Gastroesophageal sphincter (tissue), 3 donors: Measurements from ENCODE around the gene AMACR.

ENCODE experiments used
- EP300 ChIP-seq: sonication (generic); formaldehyde crosslinking; IDR thresholded peaks from one replicate; pipeline ENCODE4 v1.6.1; 2017; ENCODE audit warnings: antibody characterized with exemption, mild to moderate bottlenecking
- POLR2A ChIP-seq, 2 donors: fragments of 450-650 bp; IDR thresholded peaks; one replicate each; pipeline ENCODE4 v1.6.1; 2017; ENCODE audit warnings: antibody characterized with exemption in 2 of 2, mild to moderate bottlenecking in 2 of 2, moderate library complexity in 1 of 2
- TF ChIP-seq, protein P1 (sequence below), 4 experiments: fragments of 200-600 bp in 2 of 4; fragments of 450-650 bp in 2 of 4; sonication (generic) in 1 of 4; IDR thresholded peaks; one replicate each; pipeline ENCODE4 v1.5.1; 2017 to 2019; ENCODE audit warnings: antibody characterized with exemption in 4 of 4, mild to moderate bottlenecking in 2 of 4, moderate library complexity in 2 of 4

DNA sequence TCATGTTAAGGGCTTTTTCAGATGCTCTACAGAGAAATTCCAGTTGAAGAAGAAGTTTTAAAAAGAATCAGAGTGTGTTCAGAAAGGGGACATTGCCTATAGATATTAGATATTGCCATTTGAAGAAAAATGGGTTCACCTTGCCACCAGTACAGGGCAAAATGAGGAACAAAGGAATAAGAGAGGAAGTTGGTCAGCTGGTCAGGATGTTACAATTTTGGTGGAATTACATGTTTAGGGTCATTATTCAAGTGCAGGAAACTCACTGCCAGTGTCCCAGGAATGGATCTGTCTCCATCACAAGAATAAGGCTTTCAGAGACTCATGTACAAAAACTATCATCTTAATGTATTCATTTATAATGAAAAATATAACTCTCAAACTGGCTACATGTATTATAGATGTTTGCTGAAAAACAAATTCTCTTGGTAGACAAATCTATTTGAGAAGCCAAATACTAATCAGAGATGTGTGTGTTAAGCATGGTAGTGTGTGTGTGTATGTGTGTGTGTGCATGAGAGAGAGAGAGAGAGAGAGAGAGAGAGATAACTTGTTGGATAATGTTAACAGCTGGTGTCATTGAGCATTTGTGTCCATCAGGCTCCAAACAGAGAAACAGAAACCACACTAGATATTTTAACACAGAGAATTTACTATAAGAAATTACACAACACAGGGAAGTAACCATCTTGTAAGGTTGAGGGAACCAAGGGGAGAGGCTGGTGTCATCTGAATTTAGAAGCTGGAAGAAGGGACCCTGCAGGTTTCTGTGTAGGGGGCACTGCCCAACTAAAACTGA lies 40.1 kb upstream of the AMACR start:
- TF ChIP-seq, protein P1, sequence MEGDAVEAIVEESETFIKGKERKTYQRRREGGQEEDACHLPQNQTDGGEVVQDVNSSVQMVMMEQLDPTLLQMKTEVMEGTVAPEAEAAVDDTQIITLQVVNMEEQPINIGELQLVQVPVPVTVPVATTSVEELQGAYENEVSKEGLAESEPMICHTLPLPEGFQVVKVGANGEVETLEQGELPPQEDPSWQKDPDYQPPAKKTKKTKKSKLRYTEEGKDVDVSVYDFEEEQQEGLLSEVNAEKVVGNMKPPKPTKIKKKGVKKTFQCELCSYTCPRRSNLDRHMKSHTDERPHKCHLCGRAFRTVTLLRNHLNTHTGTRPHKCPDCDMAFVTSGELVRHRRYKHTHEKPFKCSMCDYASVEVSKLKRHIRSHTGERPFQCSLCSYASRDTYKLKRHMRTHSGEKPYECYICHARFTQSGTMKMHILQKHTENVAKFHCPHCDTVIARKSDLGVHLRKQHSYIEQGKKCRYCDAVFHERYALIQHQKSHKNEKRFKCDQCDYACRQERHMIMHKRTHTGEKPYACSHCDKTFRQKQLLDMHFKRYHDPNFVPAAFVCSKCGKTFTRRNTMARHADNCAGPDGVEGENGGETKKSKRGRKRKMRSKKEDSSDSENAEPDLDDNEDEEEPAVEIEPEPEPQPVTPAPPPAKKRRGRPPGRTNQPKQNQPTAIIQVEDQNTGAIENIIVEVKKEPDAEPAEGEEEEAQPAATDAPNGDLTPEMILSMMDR (IDR thresholded peaks at IDR 0.05) = no peak
- TF ChIP-seq POLR2A (IDR thresholded peaks at IDR 0.05) (no peak), EP300 (no peak)
